Mucosa of descending colon (tissue), 3 donors: ENCODE results near the gene FIZ1. TPM values are rescaled to one million over a fixed set of nuclear protein-coding genes. Genes with fewer than 3 reads are reported as not detected.

Experiments used
- ATAC-seq: fragments of 200-7000 bp; cut with Tn5 transposase; one replicate; pipeline ENCODE4 v1.9.1; 2020; ENCODE audit warnings: mild to moderate bottlenecking, moderate library complexity
- DNase-seq, 3 donors: peaks; one replicate each; pipeline ENCODE4 v3.0.0-alpha.2; 2020
- H3K36me3 ChIP-seq: fragments of 200-600 bp; one replicate; pipeline ENCODE4 v1.8.0; 2021; ENCODE audit warnings: low read depth, mild to moderate bottlenecking
- H3K4me1 ChIP-seq: fragments of 200-600 bp; one replicate; pipeline ENCODE4 v1.8.0; 2021; ENCODE audit warnings: low read depth, mild to moderate bottlenecking
- H3K4me3 ChIP-seq: fragments of 200-600 bp; one replicate; pipeline ENCODE4 v1.8.0; 2021; ENCODE audit warnings: mild to moderate bottlenecking
- H3K9me3 ChIP-seq: fragments of 200-600 bp; one replicate; pipeline ENCODE4 v1.8.0; 2021; ENCODE audit warnings: mild to moderate bottlenecking
- intact Hi-C, 2 donors: fragments of 100-400 bp; cut with DNase I in 1 of 2; cut with micrococcal nuclease in 1 of 2; formaldehyde crosslinking; loops; one replicate each; pipeline versions ENCODE4 v1.11.0 to v1.11.1; 2022; cut with DNase I, micrococcal nuclease
- total RNA-seq, 3 donors: library from RNA; stranded (reverse); fragmentation: NEBNext Ultra II Directional in 2 of 3; extraction: Animal tissue kit (Norgen Biotek cat#: 25700) in 2 of 3; gene quantifications; one replicate each; pipeline versions ENCODE4 v1.2.1 to v1.2.4, GENCODE V29; 2021 to 2023
- TF ChIP-seq, protein P1 (sequence below): fragments of 200-600 bp; IDR thresholded peaks from one replicate; pipeline ENCODE4 v1.8.0; 2022; ENCODE audit warnings: antibody characterized with exemption, mild to moderate bottlenecking
- donor health status: DM: no; HTN: no; CAD: no; lungs with moderate emphysema.
- donor health status: DM: no; HTN: no; CAD: no.
- donor health status: DM: no; HTN: yes; CAD: no.

The FIZ1 gene
- total RNA-seq, 3 donors from 2014 or later = 15.7 to 20.3 (median 20.0) TPM

DNA sequence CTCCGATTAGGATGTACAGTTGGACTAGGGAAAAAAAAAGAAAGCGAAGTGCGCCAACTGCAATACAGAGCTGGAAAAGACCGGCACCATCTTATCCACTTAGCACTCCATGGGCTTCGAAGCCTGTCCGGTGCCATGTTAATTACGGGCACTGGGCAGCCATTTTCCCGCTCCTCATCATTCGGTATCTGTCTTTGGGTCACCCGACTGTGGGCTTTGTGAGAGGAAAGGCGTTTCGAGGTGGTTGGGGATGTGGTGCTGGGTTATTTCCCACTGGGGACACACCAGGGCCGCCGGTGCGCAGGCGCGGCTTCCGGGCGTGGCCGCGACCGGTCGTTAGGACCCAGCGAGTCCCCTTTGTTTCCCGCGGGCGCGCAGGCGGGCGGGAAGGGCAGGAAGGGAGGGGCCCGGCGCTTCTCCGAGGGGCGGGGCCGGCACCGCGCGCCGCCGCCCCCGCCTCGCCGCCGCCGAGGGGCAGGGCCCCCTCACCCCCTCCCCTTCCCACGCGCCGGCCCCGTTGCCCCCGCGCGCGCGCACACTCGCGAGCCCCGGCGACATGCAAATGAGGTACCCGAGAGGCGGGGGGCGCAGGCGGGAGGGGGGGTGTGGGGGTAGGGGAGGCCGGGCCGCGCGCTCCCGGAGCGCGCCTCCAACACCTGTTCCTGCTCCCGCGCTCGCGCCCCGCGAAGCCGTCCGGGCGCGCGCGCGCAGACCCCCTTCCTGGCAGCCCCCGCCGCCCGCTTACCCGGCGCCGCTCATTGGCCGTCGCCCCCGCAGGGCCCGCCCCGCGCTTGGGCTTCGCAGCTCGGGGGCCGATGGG is 735 bp upstream of the FIZ1 start, which contains the start of gene ZNF524:
TSS of gene ZNF524 (plus strand) at position 447 of the 820 bp plus-strand sequence. CDS start 1,825 bp downstream, outside the sequence.
- Histone ChIP-seq H3K4me3 (peak within 1 kb of the TSS; percentile 77), H3K4me1 (peaks cover 24% of the 10 kb centered on the region), H3K36me3 (no peaks in the 10 kb centered on the region), H3K9me3 (no peaks in the 10 kb centered on the region)
- intact Hi-C loops = no loop called here
- DNase-seq (peak; percentile 85 to 91 (median 91)), ATAC-seq (peak; percentile 68)
- TF ChIP-seq, protein P1, sequence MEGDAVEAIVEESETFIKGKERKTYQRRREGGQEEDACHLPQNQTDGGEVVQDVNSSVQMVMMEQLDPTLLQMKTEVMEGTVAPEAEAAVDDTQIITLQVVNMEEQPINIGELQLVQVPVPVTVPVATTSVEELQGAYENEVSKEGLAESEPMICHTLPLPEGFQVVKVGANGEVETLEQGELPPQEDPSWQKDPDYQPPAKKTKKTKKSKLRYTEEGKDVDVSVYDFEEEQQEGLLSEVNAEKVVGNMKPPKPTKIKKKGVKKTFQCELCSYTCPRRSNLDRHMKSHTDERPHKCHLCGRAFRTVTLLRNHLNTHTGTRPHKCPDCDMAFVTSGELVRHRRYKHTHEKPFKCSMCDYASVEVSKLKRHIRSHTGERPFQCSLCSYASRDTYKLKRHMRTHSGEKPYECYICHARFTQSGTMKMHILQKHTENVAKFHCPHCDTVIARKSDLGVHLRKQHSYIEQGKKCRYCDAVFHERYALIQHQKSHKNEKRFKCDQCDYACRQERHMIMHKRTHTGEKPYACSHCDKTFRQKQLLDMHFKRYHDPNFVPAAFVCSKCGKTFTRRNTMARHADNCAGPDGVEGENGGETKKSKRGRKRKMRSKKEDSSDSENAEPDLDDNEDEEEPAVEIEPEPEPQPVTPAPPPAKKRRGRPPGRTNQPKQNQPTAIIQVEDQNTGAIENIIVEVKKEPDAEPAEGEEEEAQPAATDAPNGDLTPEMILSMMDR = no peak

DNA sequence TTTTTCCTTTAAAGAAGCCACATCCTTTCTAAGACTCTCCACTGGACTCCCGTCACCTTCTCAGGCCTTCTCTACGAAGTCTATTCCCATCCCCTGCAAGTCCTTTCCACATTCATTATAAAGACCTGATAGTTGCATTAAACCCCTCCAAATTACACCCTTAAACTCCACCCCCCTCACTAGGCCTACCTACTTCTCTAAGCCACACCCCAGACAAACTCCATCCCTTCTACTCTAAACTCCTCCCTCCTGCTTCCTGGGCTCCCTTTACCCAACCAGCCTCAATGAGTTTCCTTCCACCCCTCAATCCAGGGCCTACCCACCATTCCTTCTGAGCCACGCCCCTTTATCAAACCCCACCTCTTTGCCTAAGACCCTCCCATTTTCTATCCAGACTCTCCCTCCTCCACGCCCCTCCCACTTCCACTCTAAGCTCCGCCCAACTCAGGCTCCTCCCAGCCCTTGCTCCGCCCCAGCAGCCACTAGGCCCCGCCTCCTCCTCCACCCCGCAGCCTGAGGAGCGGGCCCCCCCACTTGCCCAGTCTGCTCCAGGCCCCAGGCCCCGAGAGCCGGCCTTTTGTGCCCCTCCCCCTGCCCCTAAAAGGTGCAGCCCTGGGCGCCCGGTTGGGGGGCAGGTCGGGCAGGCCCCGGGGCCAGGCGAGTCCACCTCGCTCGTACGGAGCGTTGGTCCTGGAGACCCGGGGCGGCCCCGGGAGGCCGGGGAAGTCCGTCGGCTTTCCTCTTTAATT is 424 bp downstream of the FIZ1 start:
- TF ChIP-seq, protein P1 = no peak
- Histone ChIP-seq H3K4me3 (peak overlapping the region; percentile 77), H3K9me3 (no peaks in the 10 kb centered on the region), H3K36me3 (no peaks in the 10 kb centered on the region), H3K4me1 (peaks cover 14% of the 10 kb centered on the region)
- DNase-seq (peak; percentile 95 to 97 (median 95)), ATAC-seq (peak; percentile 87)
- intact Hi-C loops = no loop called here

DNA sequence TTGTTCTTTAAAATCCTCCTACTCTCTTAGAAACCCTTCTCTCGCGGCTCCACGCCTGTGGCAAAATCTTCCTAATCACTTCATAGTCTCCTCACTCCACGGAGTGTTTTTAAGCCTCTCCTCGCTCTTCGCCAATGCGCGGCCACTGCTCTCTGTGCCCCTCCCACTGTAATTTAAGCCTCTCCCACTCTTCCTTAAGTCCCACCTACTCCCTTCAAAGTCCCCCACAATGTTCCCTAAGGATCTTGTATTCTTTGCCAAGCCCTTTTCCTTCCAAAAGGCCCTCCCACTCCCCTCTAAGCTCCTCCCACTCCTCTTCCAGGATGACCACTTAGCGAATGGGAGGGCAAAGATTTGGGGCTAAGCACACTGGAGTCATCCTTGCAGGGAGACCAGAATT is 1.3 kb downstream of the FIZ1 start:
- Histone ChIP-seq H3K4me1 (peaks cover 9% of the 10 kb centered on the region), H3K4me3 (no peak overlapping the region), H3K36me3 (no peaks in the 10 kb centered on the region), H3K9me3 (no peaks in the 10 kb centered on the region)
- no peak for ATAC-seq
- TF ChIP-seq, protein P1 = no peak
- intact Hi-C loops = no loop called here
- DNase-seq = peak in 1 of 3 donors; percentile 32

DNA sequence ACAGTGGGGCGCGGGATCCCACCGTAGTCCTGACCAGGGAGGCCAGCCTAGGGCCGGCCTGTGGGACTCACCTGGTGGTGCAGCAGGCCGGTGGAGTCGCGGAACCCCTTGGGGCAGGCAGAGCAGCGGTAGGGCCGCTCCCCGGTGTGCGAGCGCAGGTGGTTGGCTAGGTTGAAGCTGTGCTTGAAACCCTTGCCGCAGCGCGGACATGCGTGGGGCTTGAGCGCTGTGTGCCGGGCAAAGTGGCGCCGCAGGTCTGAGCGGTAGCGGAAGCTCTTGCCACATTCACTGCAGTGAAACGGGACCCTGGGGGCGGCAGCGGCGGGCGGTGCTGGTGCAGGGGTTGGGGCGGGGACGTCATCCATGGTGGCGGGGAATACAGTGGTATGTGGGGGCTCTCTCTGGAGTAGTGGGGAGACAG is 1.8 kb downstream of the FIZ1 start:
- Histone ChIP-seq H3K4me3 (no peak overlapping the region), H3K9me3 (no peaks in the 10 kb centered on the region), H3K4me1 (peaks cover 6% of the 10 kb centered on the region), H3K36me3 (no peaks in the 10 kb centered on the region)
- intact Hi-C loops = no loop called here
- no peak for ATAC-seq
- peak; percentile 28 to 68 (median 46) for DNase-seq
- TF ChIP-seq, protein P1 = no peak

DNA sequence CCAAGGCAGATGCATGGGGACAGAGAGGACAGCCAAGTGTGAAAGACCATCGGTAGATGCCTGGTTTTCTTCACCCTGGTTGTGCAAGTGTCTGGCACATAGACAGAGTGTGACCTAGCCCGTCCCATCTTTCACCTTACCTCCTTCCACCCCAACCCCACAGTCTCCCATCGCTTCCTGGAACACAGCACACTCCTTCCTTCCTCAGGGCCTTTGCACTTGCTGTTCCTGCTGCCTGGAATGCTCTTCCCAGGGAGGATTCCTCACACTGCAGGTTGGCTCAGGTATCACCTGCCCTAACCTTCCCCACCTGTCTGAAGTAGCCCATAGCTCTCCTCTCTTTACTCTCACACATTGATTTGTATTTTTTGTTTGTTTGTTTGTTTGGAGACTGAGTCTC is 3.0 kb downstream of the FIZ1 start:
- DNase-seq (no peak), ATAC-seq (no peak)
- Histone ChIP-seq H3K36me3 (no peaks in the 10 kb centered on the region), H3K4me3 (no peak overlapping the region), H3K4me1 (peaks cover 6% of the 10 kb centered on the region), H3K9me3 (no peaks in the 10 kb centered on the region)
- intact Hi-C loops = no loop called here
- TF ChIP-seq, protein P1 = no peak
